T-helper 17 cell (primary cell): ENCODE results near the gene TSPO2. TPM values are rescaled to one million over a fixed set of nuclear protein-coding genes. Genes with fewer than 3 reads are reported as not detected.

Experiments used
- ATAC-seq: fragments of 150-1000 bp; cut with Tn5 transposase; 2 replicates; pipeline ENCODE4 v1.10.0; 2021; ENCODE audit warnings: mild to moderate bottlenecking, moderate library complexity
- DNase-seq, 3 donors: peaks; one replicate each; pipeline versions ENCODE4 v3.0.0 to v3.0.0-alpha.2; 2020 to 2021
- H3K9me3 ChIP-seq: one replicate; pipeline ENCODE4 v1.7.0; 2013; ENCODE audit warnings: low read length, mild to moderate bottlenecking; ENCODE audit not compliant: control insufficient read depth, poor library complexity, severe bottlenecking
- H3K27ac Mint-ChIP-seq: one replicate; pipeline ENCODE4 v1.8.0; 2022; ENCODE audit warnings: mild to moderate bottlenecking, moderate library complexity, mixed read lengths
- H3K27me3 Mint-ChIP-seq: one replicate; pipeline ENCODE4 v1.8.0; 2022; ENCODE audit warnings: mixed read lengths
- H3K36me3 Mint-ChIP-seq: one replicate; pipeline ENCODE4 v1.8.0; 2022; ENCODE audit warnings: low read depth, mixed read lengths
- H3K4me1 Mint-ChIP-seq: one replicate; pipeline ENCODE4 v1.8.0; 2022; ENCODE audit warnings: mild to moderate bottlenecking, mixed read lengths
- H3K4me3 Mint-ChIP-seq: one replicate; pipeline ENCODE4 v1.8.0; 2022; ENCODE audit warnings: mild to moderate bottlenecking, moderate library complexity, mixed read lengths
- total RNA-seq, 4 donors: library from RNA in 2 of 4; stranded (reverse) in 2 of 4; gene quantifications; one replicate each; pipeline ENCODE4 v1.2.3 and lab custom pipeline; 2022 to 2026

Gene TSPO2
- total RNA-seq, 2 donors from 2014 or later: not detected

- Mint-ChIP-seq H3K4me3 (no peak overlapping the region), H3K27me3 (no peaks in the 10 kb centered on the region), H3K27ac (no peak overlapping the region), H3K4me1 (peaks cover 48% of the 10 kb centered on the region), H3K36me3 (peaks cover 2% of the 10 kb centered on the region)
- DNase-seq (no peak), ATAC-seq (no peak)
- H3K9me3 ChIP-seq: no peaks in the 10 kb centered on the region
Observed at GRCh38 chr6:41079080-41079479, 36.8 kb downstream of the TSPO2 start.

GRCh38 chr6:41080621-41081020, 38.4 kb downstream of the TSPO2 start:
- H3K9me3 ChIP-seq: no peaks in the 10 kb centered on the region
- H3K27ac Mint-ChIP-seq: peak overlapping the region; percentile 94
- peak overlapping the region; percentile 80 for H3K4me3 Mint-ChIP-seq
- peaks cover 32% of the 10 kb centered on the region for H3K4me1 Mint-ChIP-seq
- H3K36me3 Mint-ChIP-seq: peaks cover 4% of the 10 kb centered on the region
- H3K27me3 Mint-ChIP-seq: no peaks in the 10 kb centered on the region
- ATAC-seq: peak; percentile 91
- DNase-seq: peak in 1 of 3 donors; percentile 10

- H3K36me3 Mint-ChIP-seq: peaks cover 7% of the 10 kb centered on the region
- DNase-seq (no peak), ATAC-seq (no peak)
- peaks cover 28% of the 10 kb centered on the region for H3K4me1 Mint-ChIP-seq
- H3K9me3 ChIP-seq: no peaks in the 10 kb centered on the region
- H3K27me3 Mint-ChIP-seq: no peaks in the 10 kb centered on the region
- H3K27ac Mint-ChIP-seq: no peak overlapping the region
- H3K4me3 Mint-ChIP-seq: no peak overlapping the region
Observed at GRCh38 chr6:41083072-41083471, 40.8 kb downstream of the TSPO2 start.

GRCh38 chr6:41085182-41085581, 42.9 kb downstream of the TSPO2 start:
- peaks cover 24% of the 10 kb centered on the region for H3K4me1 Mint-ChIP-seq
- no peak overlapping the region for H3K27ac Mint-ChIP-seq
- DNase-seq: no peak
- no peaks in the 10 kb centered on the region for H3K9me3 ChIP-seq
- H3K27me3 Mint-ChIP-seq: no peaks in the 10 kb centered on the region
- peaks cover 7% of the 10 kb centered on the region for H3K36me3 Mint-ChIP-seq
- no peak overlapping the region for H3K4me3 Mint-ChIP-seq
- no peak for ATAC-seq

- Mint-ChIP-seq H3K27ac (no peak overlapping the region), H3K27me3 (no peaks in the 10 kb centered on the region), H3K4me3 (no peak overlapping the region), H3K36me3 (peaks cover 10% of the 10 kb centered on the region), H3K4me1 (peaks cover 5% of the 10 kb centered on the region)
- no peaks in the 10 kb centered on the region for H3K9me3 ChIP-seq
- DNase-seq (no peak), ATAC-seq (no peak)
Observed at GRCh38 chr6:41088451-41088850, 46.2 kb downstream of the TSPO2 start.

GRCh38 chr6:41090841-41091761, 48.8 kb downstream of the TSPO2 start:
- no peak overlapping the region for H3K4me3 Mint-ChIP-seq
- no peaks in the 10 kb centered on the region for H3K9me3 ChIP-seq
- peaks cover 16% of the 10 kb centered on the region for H3K36me3 Mint-ChIP-seq
- DNase-seq (no peak), ATAC-seq (no peak)
- no peaks in the 10 kb centered on the region for H3K27me3 Mint-ChIP-seq
- H3K4me1 Mint-ChIP-seq: peaks cover 15% of the 10 kb centered on the region
- peak overlapping the region; percentile 19 for H3K27ac Mint-ChIP-seq

GRCh38 chr6:41092421-41093140, 50.3 kb downstream of the TSPO2 start:
- Mint-ChIP-seq H3K36me3 (peaks cover 19% of the 10 kb centered on the region), H3K27me3 (no peaks in the 10 kb centered on the region), H3K4me3 (no peak overlapping the region), H3K27ac (no peak overlapping the region), H3K4me1 (peaks cover 16% of the 10 kb centered on the region)
- ATAC-seq: no peak
- DNase-seq: no peak
- no peaks in the 10 kb centered on the region for H3K9me3 ChIP-seq

- Mint-ChIP-seq H3K27me3 (no peaks in the 10 kb centered on the region), H3K27ac (no peak overlapping the region), H3K4me3 (no peak overlapping the region), H3K36me3 (peaks cover 25% of the 10 kb centered on the region), H3K4me1 (peaks cover 19% of the 10 kb centered on the region)
- H3K9me3 ChIP-seq: no peaks in the 10 kb centered on the region
- ATAC-seq (no peak), DNase-seq (no peak)
Observed at GRCh38 chr6:41093729-41094128, 51.5 kb downstream of the TSPO2 start.

Other genes with a start within 250 kb of the TSPO2 start
- 1 to 10 TPM; 4.2 to 4.9 TPM for gene UNC5CL, start 3.2 kb upstream of the TSPO2 start, total RNA-seq
- not detected for gene APOBEC2, start 10.7 kb downstream of the TSPO2 start, total RNA-seq
- 10 to 100 TPM; 28.5 to 29.2 TPM for gene OARD1, start 29.9 kb downstream of the TSPO2 start, total RNA-seq
- gene NFYA, start 30.5 kb downstream of the TSPO2 start, total RNA-seq: 10 to 100 TPM; 28.2 to 31.8 TPM
- 10 to 100 TPM in 1 of 2 donors, 1 to 10 TPM in 1; 3.0 to 68.6 TPM for gene TREML1, start 111.9 kb downstream of the TSPO2 start, total RNA-seq
- gene TREM2, start 120.6 kb downstream of the TSPO2 start, total RNA-seq: not detected
- 1 to 10 TPM; 2.9 to 3.8 TPM for gene TREML2, start 158.7 kb downstream of the TSPO2 start, total RNA-seq
- under 1 TPM in 1 of 2 donors, not detected in 1; 0.42 TPM for gene TREML4, start 185.9 kb downstream of the TSPO2 start, total RNA-seq
- gene TREM1, start 244.2 kb downstream of the TSPO2 start, total RNA-seq: 10 to 100 TPM in 1 of 2 donors, 1 to 10 TPM in 1; 4.1 to 17.6 TPM